IPS-11a (cell line): Measurements from ENCODE around the gene UACA.
"Not testable (repeated sequence)": the region's sequence is repeated elsewhere in the genome, so short reads cannot be mapped to it uniquely, and the experiment has no call there.

ENCODE experiments used
- H3K4me3 ChIP-seq: one replicate; pipeline ENCODE4 v1.5.1; 2013; ENCODE audit warnings: low read depth, low read length, control low read depth

UACA gene

DNA sequence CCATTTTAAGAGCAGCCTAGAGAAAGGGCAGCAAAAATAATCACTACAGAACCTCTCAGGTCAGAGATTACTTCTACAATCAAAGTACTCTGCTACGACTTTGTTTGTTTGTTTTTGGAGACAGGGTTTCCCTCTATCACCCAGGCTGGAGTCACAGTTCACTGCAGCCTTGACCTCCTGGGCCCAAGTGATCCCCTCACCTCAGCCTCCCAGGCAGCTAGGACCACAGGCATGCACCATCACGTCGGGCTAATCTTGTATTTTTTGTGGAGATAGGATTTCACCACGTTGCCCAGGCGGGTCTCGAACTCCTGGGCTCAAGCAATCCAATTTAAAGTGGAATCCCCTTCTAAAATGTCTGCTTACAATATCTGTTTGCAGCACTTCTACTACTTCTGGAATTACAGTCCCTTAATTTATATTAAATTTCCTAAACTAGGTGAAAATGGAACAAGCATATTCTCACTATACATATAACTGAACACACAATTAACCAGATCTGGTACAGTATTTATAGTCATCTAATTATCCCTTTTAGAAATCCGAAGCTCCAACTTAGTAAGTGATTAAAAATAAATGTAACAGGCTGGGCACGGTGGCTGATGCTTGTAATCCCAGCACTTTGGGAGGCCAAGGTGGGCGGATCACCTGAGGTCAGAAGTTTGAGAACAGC lies 4.4 kb downstream of the UACA start:
- H3K4me3 ChIP-seq, result no peak overlapping the region

GRCh38 chr15:70757627-70758026 lies 5.7 kb downstream of the UACA start:
- no peak overlapping the region for H3K4me3 ChIP-seq

- H3K4me3 ChIP-seq, result no peak overlapping the region
Observed at GRCh38 chr15:70754862-70755261, 8.5 kb downstream of the UACA start.

DNA sequence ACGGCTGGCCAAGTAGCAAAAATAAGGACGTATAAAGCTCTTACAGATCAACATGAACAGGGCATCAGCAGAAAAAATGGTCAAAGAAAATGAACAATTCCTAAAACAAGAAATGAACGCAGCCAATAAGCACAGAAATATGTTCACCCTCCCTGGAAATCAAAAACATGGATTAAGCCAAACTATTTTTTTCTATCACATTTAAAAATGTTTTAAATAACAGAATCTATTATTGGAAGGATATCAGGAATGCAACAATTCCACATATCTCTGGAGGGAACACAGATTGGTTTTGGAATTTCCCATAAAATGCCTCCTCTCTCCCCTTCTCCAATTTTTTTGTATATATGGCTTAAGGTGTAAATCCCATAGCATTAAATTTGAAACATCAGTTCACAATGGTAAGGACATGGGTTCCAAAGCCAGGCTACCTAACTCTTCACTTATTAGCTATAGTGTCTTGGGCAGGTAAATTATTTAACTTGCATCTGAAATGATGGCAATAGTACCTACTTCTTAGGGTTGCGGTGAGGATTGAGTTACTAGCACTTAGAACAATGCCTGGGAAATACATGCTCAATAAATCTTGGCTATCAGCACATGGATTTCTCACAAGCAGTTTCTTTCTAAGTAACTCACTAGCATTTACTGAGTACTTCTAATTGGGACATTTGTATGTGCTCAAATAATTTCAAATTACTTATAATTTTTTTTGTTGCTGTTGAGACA lies 10.1 kb downstream of the UACA start:
- no peak overlapping the region for H3K4me3 ChIP-seq

- no peak overlapping the region for H3K4me3 ChIP-seq
Observed at GRCh38 chr15:70752193-70752635, 11.1 kb downstream of the UACA start.

- H3K4me3 ChIP-seq, result no peak overlapping the region
Observed at GRCh38 chr15:70750203-70750869, 13.0 kb downstream of the UACA start.

DNA sequence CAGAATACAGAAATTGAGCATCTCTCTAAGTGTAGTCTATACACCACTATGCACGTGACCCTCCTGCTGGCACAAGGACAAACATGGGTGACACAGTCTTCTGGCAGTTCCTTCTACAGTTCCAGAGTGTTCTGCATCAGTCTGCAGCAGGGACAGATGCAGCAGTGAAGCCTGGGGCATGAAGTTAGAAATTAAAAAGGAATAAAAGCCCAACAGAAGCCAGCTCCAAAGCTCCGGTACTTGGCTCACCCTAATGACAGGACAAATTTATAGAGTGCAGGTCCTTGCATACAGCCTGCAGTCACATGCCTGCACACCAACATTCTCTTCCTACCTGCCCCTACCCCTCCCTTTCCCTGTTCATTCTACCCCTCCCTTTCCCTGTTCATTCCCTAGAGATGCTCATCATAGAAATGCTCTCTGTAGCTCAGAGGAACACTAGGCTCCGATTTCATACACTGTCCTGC lies 15.0 kb downstream of the UACA start:
- H3K4me3 ChIP-seq, result no peak overlapping the region

GRCh38 chr15:70746598-70746997 lies 16.8 kb downstream of the UACA start:
- not testable (repeated sequence) for H3K4me3 ChIP-seq

GRCh38 chr15:70742928-70743327 lies 20.4 kb downstream of the UACA start:
- no peak overlapping the region for H3K4me3 ChIP-seq

DNA sequence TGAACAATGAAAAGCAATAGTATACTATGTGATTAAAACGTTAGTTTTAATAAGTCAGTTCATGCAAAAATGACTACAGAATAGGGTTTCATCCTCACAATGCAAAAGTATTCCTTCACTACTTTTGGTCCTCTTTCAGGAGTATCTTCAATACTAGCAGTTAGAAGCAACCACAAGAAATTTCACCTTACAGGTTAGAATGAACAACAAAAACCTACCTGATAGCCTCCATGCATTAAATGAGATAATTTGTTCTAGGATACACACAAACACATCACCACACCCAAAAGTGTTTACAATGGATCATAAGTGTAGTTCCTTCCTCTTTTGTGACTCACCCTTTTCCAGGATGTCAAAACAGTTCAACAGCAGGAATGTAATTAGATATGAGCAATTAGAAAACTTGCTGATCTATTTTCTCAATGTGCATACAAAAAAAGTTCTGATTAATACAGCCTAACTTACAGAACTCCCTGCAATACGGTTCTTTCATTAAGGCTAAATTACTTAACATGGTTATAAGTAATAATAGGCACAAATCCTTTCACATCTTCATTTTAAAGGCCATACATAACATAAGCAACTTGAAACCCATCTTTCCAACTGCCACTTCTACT lies 21.6 kb downstream of the UACA start:
- no peak overlapping the region for H3K4me3 ChIP-seq

DNA sequence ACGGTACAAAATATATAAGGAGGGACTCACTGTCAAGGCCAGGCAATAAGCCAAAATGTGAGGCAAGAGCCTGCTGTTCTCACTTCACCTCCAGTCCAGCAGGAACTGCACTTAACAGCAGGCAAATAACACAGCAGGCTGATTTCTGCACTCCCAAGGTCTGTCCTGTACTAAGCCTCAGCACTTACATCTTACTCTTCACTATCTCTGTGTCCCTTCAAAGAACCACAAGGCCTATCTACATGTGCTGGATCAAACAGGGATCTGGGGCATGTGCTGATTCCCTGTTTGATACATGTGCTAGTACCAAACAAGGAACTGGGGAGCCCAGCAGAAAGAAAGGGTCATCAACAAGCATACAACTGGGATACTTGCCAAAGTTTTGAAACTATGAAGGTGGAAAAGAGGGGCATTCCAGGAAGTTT lies 22.2 kb downstream of the UACA start:
- no peak overlapping the region for H3K4me3 ChIP-seq

DNA sequence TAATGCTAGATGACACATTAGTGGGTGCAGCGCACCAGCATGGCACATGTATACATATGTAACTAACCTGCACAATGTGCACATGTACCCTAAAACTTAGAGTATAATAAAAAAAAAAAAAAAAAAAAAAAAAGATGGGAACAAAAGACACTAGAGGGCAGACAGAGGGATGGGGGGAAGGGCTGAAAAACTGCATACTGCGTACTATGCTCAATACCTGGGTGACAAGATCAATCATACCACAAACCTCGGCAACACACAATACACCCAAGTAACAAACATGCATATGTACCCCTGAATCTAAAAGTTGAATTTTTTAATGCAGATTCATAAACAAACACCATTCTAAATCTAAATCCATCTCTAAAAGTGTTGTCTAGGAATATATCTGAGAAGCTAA lies 28.3 kb downstream of the UACA start:
- H3K4me3 ChIP-seq, result not testable (repeated sequence)

DNA sequence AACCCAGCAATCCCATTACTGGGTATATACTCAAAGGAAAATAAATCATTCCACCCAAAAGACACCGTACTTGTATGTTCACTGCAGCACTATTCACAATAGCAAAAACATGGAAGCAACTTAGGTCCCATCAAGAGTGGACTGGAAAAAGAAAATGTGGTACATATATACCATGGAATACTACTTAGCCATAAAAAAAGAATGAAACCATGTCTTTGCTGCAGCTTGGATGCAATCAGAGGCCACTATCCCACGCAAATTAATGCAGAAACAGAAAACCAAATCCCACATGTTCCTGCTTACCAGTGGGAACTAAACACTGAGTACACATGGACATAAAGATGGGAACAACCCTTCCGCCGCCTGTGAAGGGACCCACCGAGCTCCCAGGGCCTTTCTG lies 34.2 kb downstream of the UACA start:
- no peak overlapping the region for H3K4me3 ChIP-seq

DNA sequence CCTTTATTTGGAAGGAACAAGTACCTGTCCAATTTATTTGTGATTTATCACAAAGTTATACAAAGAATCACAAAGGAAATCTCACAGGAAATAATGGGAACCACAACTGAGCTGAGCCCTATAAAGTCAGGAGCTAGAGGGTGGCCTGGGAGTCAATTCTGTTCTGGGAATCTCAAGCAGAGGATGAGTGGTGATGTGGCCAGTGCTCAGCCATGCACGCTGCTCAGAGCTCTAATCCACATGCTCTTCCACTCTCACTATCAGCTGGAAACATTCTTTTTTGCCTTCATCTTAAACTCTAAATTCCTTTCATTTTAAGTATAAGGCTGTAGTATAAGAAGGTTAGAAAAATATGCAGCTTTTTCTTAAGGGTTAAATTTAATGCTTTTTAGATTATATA lies 36.6 kb downstream of the UACA start:
- H3K4me3 ChIP-seq, result no peak overlapping the region

DNA sequence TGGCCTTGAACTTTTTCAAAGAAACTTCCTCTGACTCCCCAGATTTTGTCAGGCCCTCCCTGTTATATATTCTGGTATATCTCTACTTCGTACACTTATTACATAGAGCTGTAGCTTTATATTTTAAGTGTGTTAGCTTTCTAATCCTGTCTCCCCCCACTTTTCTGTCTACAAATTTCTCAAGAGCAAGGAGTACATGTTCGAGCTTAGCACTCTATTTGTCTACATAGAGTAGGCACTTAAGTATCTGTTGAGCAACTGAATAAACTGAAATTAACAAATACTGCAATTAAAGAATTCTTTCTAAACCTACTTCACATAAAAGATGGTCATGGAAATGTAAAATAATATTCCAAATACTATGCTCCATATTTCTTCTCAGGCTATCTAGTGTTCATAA lies 39.4 kb downstream of the UACA start:
- no peak overlapping the region for H3K4me3 ChIP-seq

- H3K4me3 ChIP-seq, result no peak overlapping the region
Observed at GRCh38 chr15:70723122-70723422, 40.3 kb downstream of the UACA start.

DNA sequence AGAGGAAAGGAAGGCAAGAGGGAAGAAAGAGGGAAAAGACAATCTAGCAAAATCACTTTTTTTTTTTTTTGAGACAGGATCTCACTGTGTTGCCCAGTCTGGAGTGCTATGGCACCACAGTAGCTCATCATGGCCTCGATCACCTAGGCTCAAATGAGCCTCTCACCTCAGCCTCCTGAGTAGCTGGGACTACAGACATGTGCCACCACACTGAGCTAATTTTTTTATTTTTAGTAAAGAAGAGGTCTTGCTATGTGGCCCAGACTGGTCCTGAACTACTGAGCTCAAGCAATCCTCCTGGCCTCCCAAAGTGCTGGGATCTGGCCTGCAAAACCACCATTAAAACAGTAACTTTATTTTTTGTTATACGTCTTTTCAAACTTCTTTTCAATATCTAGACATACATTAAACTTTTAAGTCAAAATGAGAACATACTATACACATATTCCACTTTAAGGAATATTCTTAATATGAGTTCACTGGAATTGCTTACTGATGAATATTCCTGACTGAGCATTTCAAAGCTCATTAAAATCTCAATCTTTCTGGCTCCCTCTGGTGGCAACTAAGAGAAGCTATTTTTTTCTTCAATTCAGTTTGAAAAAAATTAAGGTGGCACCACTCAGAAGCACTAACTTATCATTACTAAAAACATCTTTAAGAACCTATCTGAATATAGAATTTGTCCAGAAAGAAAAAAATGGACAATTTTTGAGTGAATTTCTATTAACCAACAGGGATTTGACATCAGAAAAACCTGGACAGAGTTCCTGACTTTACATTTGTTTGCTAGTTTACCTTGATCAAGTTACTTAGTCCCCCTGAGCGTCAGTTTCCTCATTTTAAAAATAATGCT lies 40.9 kb downstream of the UACA start:
- H3K4me3 ChIP-seq, result no peak overlapping the region

DNA sequence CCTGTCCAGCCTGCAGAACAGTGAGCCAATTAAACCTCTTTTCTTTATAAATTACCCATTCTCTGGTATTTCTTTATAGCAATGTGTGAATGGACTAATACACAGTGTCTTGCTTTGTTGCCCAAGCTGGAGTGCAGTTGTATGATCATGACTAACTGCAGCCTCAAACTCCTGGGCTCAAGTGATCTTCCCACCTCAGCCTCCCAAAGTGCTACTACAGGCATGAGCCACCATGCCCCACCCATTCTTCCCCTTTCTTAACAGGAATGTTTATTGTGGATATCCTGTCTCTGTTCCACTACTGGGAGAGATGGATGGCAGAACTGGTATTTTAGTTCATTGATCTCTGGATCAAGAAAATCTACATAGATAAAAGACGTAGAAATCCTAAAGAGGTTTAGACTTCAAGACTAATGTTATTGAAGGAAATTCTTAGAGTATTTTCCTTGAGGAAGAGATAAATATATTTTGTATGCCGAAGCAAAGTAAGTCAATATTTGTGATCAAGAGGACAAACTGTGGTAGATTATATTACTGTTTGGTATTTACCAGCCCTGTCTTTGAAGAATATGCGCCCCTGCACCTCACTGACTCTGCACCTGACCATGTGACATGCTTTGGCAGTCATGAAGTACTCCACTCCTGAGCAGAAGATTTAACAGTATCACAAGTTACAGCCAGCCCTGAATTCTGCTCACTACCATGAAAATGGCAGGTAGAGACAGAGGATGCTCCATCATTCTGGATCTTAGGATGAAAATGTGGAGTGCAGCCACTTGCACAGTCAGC lies 42.9 kb downstream of the UACA start:
- no peak overlapping the region for H3K4me3 ChIP-seq

DNA sequence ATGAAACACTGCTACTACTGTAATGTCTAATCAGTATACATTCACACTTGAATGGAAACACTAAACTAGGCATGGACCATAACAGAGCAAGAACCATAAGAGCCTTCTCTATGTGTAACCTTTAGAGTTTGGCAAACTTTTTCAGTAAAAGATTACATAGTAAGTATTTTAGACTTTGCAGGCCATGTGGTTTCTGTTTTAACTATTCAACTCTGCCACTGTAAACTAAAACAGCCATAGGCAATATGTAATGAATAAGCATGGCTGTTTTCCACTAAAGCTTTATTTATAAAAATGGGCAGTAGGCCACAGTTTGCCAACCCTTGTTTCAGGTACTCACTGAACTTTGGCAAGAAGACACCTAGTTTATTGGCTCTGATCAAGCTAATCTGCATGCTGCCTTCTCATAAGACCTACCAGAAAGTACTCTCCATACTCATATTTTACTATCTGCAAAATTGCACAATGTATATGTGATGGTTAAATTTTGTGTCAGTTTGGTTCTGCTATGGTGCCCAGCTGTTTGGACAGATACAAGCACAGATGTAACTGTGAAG lies 46.0 kb downstream of the UACA start:
- H3K4me3 ChIP-seq, result no peak overlapping the region
